Stimulated activated effector memory CD8-positive, alpha-beta T cell treated with anti-CD3 and anti-CD28 coated beads, Interleukin-12 subunit alpha, Interleukin-12 subunit beta, amount 100 ng/mL, for 72 hours (primary cell): ENCODE data around the gene TIMM44.

ENCODE experiments used
- ATAC-seq: fragments of 150-1000 bp; cut with Tn5 transposase; 2 replicates; pipeline ENCODE4 v1.10.0; 2021
- DNase-seq, 2 donors: peaks; one replicate each; pipeline ENCODE4 v3.0.0; 2021 to 2022; ENCODE audit warnings: low spot score in 2 of 2
- H3K27ac Mint-ChIP-seq: one replicate; pipeline ENCODE4 v1.8.0; 2022; ENCODE audit warnings: mild to moderate bottlenecking, mixed read lengths
- H3K36me3 Mint-ChIP-seq: one replicate; pipeline ENCODE4 v1.8.0; 2022; ENCODE audit warnings: mild to moderate bottlenecking, mixed read lengths
- H3K4me1 Mint-ChIP-seq: one replicate; pipeline ENCODE4 v1.8.0; 2022; ENCODE audit warnings: mixed read lengths
- H3K4me3 Mint-ChIP-seq: one replicate; pipeline ENCODE4 v1.8.0; 2022; ENCODE audit warnings: mild to moderate bottlenecking, mixed read lengths
- H3K9me3 Mint-ChIP-seq: one replicate; pipeline ENCODE4 v1.8.0; 2022; ENCODE audit warnings: mixed read lengths

TIMM44 gene

DNA sequence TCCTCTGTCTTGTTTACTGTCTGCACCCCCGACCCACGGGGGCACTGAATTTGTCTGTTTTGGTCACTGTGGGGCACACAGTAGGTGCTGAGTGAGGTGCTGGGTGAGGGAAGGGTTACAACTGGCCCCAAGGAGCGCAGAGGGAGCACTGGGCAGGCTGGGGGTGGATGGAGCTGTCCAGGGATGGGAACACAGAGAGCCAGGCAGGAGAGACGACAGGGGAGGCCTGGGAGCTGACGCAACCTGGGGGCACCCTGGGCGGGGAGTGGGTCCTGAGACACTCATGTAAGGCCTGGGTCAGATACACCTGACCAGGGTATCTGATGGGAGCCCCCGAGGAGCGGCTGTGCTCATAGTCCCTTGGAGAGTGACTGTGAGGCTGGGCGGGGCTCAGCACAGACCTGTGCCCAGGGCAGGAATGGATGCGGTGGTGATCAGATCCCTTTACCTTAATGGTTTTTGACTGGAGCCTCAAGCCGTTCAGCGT is 37.2 kb upstream of the TIMM44 start:
- no peaks in the 10 kb centered on the region for H3K9me3 Mint-ChIP-seq
- DNase-seq = no peak
- peaks cover 57% of the 10 kb centered on the region for H3K36me3 Mint-ChIP-seq
- peaks cover 14% of the 10 kb centered on the region for H3K4me1 Mint-ChIP-seq
- ATAC-seq = no peak
- H3K4me3 Mint-ChIP-seq = no peak overlapping the region
- no peak overlapping the region for H3K27ac Mint-ChIP-seq

DNA sequence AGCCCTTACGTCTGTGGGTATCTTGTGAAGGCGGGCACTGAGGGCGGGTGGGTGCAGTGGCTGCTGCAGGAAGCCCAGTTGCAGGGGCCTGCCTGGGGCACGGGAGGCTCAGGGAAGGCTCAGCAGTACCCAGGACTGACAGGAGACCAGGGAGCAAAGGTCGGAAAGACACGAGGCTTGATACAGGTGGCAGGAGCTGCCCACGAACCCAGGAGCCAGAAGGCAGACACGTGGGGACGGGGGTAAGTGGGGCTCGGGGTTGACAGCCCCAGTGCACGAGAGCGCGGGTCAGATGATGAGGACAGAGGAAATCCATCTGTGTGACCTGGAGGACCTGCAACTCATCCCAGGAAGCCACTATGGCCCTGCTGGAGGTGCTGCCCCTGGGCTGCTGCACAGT is 36.7 kb upstream of the TIMM44 start:
- H3K27ac Mint-ChIP-seq = no peak overlapping the region
- ATAC-seq (no peak), DNase-seq (no peak)
- peaks cover 62% of the 10 kb centered on the region for H3K36me3 Mint-ChIP-seq
- H3K4me1 Mint-ChIP-seq = peaks cover 14% of the 10 kb centered on the region
- no peak overlapping the region for H3K4me3 Mint-ChIP-seq
- H3K9me3 Mint-ChIP-seq = no peaks in the 10 kb centered on the region

DNA sequence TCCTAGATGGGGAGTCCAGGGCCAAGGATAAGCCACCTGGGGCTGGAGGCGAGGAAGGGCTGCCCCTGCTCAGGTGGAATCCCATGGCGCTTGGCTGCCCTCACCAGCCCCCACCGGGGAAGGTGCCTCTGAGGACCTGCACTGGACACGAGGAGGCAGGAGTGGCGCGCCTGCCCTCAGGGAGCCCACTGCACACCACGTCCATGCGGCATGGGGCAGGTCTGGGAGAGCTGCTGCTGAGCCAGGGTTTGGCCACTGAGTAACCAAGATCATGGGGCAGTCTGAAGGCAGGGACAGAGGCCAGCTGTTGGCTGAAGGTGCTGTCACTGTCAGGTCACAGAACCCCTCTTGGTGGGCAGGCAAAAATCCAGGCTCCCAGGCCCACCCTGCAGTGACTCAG is 36.1 kb upstream of the TIMM44 start:
- H3K27ac Mint-ChIP-seq = no peak overlapping the region
- DNase-seq (no peak), ATAC-seq (no peak)
- peaks cover 14% of the 10 kb centered on the region for H3K4me1 Mint-ChIP-seq
- H3K36me3 Mint-ChIP-seq = peaks cover 64% of the 10 kb centered on the region
- H3K9me3 Mint-ChIP-seq = no peaks in the 10 kb centered on the region
- no peak overlapping the region for H3K4me3 Mint-ChIP-seq

DNA sequence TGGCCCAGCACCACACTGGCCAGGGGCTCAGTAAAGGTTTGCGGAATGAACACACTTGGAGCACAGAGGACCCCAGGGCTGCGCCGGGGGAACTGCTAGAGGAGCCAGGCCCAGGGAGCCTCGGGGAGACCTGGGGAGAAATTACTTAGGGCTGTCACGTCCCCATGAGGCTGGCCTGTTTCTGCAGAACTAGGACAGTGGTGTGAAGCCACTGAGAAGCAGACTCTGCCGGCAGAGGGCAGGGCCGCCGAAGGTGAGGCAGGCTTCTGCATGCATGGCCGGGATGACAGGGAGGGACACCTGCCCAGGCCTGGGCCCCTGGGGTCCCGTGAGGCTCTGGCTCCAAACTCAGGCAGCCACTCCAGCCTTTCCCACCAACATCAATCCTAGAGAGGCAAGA is 35.5 kb upstream of the TIMM44 start:
- H3K4me3 Mint-ChIP-seq = no peak overlapping the region

DNA sequence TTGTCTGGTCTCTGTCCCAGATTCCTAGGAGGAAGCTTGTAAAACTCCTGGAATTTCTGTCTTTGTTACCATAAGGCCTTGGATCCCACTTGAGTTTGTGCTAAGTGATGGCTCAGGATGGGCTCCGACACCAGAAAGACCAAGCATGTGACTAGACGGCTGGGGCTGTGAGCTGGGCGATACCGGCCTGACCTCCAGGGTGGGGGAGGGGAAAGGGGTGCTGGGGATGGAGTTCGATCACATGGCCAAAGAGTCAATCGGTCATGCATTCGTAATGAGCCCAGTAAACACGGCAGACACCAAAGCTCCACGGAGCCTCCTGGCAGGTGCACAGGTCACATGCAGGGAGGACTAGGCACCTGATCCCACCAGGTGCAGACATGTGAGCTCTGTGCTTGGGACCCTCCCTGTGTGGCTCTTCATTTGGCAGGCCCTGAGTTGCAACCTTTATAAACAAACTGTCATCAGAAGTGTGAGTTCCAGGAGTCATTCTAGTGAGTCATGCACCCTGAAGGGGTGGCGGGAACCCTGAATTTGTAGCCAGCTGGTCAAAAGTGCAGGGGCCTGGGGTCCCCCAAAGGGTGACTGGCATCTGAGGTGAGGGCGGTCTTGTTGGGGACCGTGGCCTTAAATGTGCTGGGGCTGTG is 34.8 kb upstream of the TIMM44 start:
- no peak for DNase-seq
- no peaks in the 10 kb centered on the region for H3K9me3 Mint-ChIP-seq
- H3K27ac Mint-ChIP-seq = no peak overlapping the region
- no peak for ATAC-seq
- H3K36me3 Mint-ChIP-seq = peaks cover 64% of the 10 kb centered on the region
- H3K4me3 Mint-ChIP-seq = no peak overlapping the region
- H3K4me1 Mint-ChIP-seq = peaks cover 6% of the 10 kb centered on the region

More for the DNA sequence above, 35.5 kb upstream of the TIMM44 start:
- H3K36me3 Mint-ChIP-seq = peaks cover 64% of the 10 kb centered on the region
- H3K27ac Mint-ChIP-seq = no peak overlapping the region
- H3K4me1 Mint-ChIP-seq = peaks cover 10% of the 10 kb centered on the region
- DNase-seq (no peak), ATAC-seq (no peak)
- H3K9me3 Mint-ChIP-seq = no peaks in the 10 kb centered on the region

DNA sequence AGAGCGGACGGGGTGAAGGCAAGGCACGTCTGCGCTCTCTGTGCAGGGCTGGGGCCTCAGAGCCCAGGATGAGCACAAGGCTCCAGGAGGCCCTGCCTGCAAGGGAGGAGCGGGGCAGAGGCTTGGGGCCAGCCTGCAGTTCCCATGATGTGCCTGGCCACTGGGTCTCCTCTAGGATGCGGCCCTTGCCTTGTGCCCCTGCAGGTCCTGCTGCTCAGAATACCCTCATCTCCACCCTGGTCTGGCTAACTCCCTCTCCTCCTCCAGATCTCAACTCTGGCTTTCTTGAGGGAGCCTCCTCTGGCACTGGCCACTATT is 34.2 kb upstream of the TIMM44 start:
- Mint-ChIP-seq H3K27ac (no peak overlapping the region), H3K36me3 (peaks cover 64% of the 10 kb centered on the region), H3K4me3 (no peak overlapping the region), H3K4me1 (peaks cover 6% of the 10 kb centered on the region), H3K9me3 (no peaks in the 10 kb centered on the region)
- DNase-seq = no peak
- ATAC-seq = no peak

DNA sequence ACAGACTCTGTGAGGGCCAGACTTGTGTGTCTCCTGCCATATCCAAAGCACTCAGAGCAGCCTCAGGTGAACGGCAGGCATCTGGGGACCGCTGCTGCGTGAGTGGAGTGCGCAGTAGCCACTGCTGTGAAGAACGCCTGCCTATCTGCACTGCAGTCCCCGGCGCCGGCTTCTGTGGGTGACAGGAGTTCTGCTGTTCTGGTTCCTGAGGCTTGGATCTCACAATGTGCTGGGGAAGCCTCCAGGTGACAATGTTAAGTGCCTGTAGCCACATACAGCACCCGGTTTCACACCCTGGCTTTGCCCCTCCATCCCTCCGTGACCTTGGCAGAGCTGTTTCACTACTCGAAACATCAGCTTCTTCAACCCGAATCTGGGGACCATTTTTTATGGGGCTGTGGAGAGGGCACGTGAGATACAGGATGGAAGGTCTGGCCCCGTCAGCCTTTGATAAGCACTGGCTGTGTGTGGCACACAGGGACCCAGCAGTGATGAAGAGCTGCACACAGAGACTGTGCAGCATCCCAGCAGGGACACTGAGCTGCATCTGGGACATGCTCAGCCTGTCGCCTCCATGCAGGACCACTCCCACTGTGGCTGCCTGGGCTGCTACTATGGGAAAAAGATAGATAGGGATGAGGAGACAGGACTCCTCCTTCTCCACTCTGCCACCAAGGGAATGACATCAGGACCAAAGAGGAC is 33.7 kb upstream of the TIMM44 start:
- ATAC-seq (no peak), DNase-seq (no peak)
- H3K27ac Mint-ChIP-seq = no peak overlapping the region
- peaks cover 64% of the 10 kb centered on the region for H3K36me3 Mint-ChIP-seq
- peaks cover 6% of the 10 kb centered on the region for H3K4me1 Mint-ChIP-seq
- no peaks in the 10 kb centered on the region for H3K9me3 Mint-ChIP-seq
- no peak overlapping the region for H3K4me3 Mint-ChIP-seq

DNA sequence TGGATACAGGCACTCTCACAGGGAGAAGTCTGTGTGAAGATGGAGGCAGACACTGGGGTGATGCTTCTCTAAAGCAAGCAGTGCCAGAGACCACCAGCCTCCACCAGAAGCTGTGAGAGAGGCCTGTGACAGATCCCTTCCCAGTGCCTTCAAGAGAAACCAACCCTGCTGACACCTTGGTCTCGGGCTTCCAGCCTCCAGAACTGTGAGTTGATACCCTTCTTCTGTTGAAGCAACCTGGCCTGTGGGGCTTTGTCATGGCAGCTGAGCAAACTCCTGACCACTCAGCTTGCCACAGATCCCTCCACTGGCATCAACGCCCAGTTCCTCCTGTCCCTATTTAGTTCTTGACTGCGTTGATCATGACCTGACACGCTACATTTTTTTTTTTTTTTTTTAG is 33.0 kb upstream of the TIMM44 start:
- no peak overlapping the region for H3K27ac Mint-ChIP-seq
- no peak for ATAC-seq

DNA sequence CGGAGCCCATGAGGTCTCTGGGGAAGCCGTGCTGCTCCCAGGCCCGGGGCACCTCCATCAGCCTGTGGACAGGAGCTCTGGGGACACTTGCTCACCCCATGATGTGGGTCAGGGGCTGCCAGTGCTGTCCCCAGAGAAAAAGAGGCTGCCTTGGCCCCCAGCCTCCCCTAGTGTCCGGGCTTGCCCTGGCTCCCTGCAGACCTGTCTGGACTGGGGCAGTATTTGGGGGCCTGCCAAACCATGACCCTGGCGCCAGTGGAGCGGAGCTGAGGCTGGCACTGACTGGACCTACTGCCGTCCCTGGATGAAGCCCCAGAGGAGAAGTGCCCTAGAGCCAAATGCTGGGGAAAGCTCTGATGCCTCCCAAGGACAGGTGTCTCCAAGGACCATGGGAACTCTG is 31.6 kb upstream of the TIMM44 start:
- no peak for ATAC-seq
- H3K9me3 Mint-ChIP-seq = no peaks in the 10 kb centered on the region
- H3K36me3 Mint-ChIP-seq = peaks cover 76% of the 10 kb centered on the region
- no peaks in the 10 kb centered on the region for H3K4me1 Mint-ChIP-seq
- no peak overlapping the region for H3K4me3 Mint-ChIP-seq
- DNase-seq = no peak
- no peak overlapping the region for H3K27ac Mint-ChIP-seq

More for the DNA sequence above, 33.0 kb upstream of the TIMM44 start:
- Mint-ChIP-seq H3K4me3 (no peak overlapping the region), H3K4me1 (peaks cover 6% of the 10 kb centered on the region), H3K36me3 (peaks cover 67% of the 10 kb centered on the region), H3K9me3 (no peaks in the 10 kb centered on the region)
- no peak for DNase-seq

DNA sequence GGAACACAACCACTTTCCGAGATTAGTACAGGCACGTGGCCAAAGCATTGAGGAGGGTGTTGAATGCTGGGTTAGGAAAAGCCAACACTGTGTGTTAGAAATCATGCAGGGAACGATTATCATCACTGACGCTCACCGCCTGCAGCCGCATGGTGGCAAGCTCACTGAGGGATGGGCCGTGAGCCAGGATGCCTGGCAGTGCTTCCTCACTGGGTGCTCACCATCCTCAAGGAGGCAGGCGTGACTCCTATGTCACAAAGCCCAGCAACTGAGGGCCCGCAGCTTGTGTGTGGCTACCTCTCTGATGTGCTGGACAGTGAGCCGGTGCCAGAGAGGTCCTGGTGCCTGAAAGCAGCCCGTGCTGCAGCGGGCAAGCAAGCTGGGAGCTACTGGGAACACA is 30.4 kb upstream of the TIMM44 start:
- H3K4me3 Mint-ChIP-seq = no peak overlapping the region
- no peak for ATAC-seq
- peaks cover 72% of the 10 kb centered on the region for H3K36me3 Mint-ChIP-seq
- no peaks in the 10 kb centered on the region for H3K9me3 Mint-ChIP-seq
- no peak overlapping the region for H3K27ac Mint-ChIP-seq
- no peak for DNase-seq
- no peaks in the 10 kb centered on the region for H3K4me1 Mint-ChIP-seq

DNA sequence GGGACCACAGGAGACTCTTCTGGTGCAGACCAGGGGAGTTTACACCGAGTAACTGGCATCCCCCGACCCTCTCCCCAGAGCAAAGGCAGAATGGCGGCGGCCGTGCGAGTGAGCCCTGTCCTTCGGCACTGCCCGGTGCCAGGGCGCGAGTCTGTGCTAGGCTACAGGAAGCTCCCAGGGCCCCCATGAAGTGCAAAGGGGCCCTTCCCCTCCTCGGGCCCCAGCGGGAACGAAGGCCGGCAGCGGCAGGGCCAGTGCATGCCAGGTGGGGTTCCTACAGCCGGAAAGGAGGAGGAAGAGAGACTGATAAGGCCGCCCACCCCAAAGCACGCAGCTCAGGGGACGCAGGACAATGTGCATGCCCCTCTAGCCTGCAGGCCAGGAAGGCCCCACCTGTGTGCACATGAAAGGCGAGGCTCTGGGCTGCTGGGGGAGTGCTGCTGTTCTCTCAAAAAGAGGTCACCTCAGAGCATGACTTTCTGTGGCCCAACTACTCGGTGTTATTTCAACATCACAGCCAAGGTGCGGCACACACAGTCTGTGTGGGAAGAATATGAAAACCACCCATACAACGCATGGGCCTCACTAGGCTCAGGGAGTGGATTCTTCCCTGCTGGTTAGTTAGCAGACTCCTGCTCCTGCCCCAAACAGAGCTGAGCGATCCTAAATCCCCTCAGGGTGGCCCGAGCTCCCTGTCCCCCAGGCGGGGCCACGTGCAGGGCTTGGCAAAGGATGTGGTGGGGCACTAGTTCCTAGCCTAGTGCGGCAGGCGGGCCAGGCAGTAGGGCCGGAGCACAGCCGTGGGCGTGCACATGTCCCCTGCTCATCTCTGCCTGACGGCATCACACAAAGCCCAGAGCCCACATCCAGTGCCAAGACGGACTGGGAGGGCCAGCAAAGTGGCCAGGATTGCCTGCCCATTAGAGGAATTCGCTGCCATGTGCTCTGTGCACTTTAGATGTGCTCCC is 28.4 kb upstream of the TIMM44 start:
- no peak for ATAC-seq
- Mint-ChIP-seq H3K4me3 (no peak overlapping the region), H3K9me3 (no peaks in the 10 kb centered on the region), H3K27ac (no peak overlapping the region), H3K36me3 (peaks cover 86% of the 10 kb centered on the region), H3K4me1 (peaks cover 7% of the 10 kb centered on the region)
- DNase-seq = no peak

DNA sequence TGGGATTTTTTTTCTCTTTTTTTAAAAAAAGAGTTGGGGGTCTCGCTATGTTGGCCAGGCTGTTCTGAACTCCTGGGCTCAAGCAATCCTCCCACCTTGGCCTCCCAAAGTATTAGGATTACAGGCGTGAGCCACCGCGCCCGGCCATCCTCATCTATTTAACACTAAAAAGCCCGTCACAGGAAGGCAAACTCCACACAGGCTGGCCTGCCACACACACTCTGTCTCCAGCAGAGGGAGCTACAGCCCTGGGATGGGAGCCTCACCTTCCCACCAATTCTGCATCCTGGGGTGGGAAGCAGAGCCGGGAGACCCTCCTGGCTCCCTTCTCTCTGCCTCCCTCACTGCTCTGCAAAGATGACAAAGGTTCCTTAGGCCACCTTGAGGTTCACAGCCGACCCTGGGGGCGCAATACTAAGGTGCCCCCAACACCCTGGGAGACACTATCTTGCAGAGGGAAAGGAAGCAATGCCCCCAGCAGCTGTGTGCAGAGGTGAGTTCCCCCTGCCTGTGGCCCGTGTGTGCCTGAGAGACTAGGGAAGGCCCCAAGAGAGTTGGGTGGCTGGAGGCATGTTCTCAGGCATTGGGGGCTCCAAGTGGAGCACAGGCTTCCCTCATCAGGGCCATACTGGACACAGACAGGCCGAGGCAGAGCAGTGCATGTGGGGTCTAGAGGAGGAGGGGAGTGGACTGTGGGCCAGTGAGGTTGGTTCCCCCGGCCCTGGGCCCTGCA is 27.4 kb upstream of the TIMM44 start:
- Mint-ChIP-seq H3K9me3 (no peaks in the 10 kb centered on the region), H3K36me3 (peaks cover 89% of the 10 kb centered on the region), H3K27ac (no peak overlapping the region), H3K4me3 (no peak overlapping the region), H3K4me1 (peaks cover 7% of the 10 kb centered on the region)
- peak; percentile 37 for ATAC-seq
- DNase-seq = no peak

DNA sequence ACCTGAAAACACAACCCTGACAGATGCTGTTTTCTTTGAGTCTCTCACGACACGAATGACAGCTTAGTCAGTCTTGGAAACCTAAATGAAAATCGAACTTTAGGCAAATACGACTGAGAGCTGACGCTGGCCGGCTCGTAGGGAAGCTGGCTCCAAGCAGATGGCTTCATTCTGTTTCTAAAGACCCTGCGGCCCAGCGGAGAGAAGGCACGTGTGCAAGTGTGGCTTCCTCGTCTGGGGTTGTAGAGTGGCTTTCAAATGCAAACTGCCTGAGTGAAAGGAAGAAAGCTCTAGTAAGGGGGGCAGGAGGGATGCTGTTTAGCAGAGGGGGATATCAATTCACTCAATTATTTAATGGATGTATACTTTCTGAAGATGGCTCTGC is 26.1 kb upstream of the TIMM44 start:
- no peak for DNase-seq
- H3K4me3 Mint-ChIP-seq = no peak overlapping the region
- no peak overlapping the region for H3K27ac Mint-ChIP-seq
- ATAC-seq = no peak
- H3K36me3 Mint-ChIP-seq = peaks cover 93% of the 10 kb centered on the region
- peaks cover 7% of the 10 kb centered on the region for H3K4me1 Mint-ChIP-seq
- H3K9me3 Mint-ChIP-seq = no peaks in the 10 kb centered on the region

DNA sequence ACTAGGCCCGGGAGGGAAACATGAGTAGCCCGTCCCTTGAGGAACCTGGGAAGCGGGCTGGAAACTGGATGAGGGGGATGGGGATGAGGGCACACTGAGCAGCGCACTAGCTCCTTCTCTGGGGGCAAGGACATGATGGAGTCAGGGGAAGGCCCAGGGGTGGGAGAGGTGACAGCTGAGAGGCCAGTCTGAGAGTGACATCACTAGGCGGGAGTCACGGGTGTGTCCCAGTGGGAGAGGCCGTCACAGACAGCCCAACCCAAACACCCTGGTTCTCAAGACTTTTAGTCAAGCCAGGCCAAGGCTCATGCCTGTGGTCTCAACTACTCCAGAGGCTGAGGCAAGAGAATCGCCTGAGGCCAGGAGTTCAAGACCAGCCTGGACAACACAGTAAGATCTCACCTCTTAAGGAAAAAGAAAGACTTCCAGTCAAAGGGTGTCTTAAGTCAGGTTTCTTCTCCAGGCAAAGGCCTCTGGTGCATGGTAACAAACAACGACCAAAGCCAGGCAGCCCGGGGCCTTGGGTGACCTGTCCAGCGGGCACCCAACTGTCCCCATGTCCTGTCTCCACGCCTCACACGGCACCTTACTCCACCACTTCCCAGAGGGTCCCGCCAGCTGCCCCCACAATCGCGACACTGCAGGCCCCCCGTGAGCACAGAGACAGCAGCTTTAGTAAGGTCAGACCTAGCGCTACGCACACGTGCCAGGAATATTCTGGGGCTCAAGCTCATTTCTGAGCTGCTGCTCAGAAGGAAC is 25.5 kb upstream of the TIMM44 start:
- peak overlapping the region; percentile 26 for H3K27ac Mint-ChIP-seq
- DNase-seq = no peak
- no peak overlapping the region for H3K4me3 Mint-ChIP-seq
- no peak for ATAC-seq
- H3K9me3 Mint-ChIP-seq = no peaks in the 10 kb centered on the region
- peaks cover 93% of the 10 kb centered on the region for H3K36me3 Mint-ChIP-seq
- H3K4me1 Mint-ChIP-seq = peaks cover 7% of the 10 kb centered on the region
